Sigmoid colon (tissue), 4 donors: Measurements from ENCODE around the gene PCMT1.

Experiments used
- CTCF ChIP-seq, 4 experiments: fragments of 450-650 bp in 3 of 4; fragments of 200-600 bp in 1 of 4; IDR thresholded peaks; one replicate each; pipeline ENCODE4 v1.5.1; 2016 to 2019; ENCODE audit warnings: antibody characterized with exemption in 4 of 4, mild to moderate bottlenecking in 3 of 4, moderate library complexity in 2 of 4
- POLR2A ChIP-seq, 2 donors: fragments of 450-650 bp; IDR thresholded peaks; one replicate each; pipeline ENCODE4 v1.6.1; 2016; ENCODE audit warnings: antibody characterized with exemption in 2 of 2, mild to moderate bottlenecking in 2 of 2, moderate library complexity in 2 of 2
- POLR2AphosphoS5 ChIP-seq, 4 donors: sonication (generic); formaldehyde crosslinking; IDR thresholded peaks; one replicate each; pipeline ENCODE4 v1.6.1; 2017; ENCODE audit warnings: antibody characterized with exemption in 4 of 4

GRCh38 chr6:149749594-149750135, at the start of gene PCMT1:
- TF ChIP-seq POLR2AphosphoS5 (IDR thresholded peaks at IDR 0.05) (peak; percentile 89 to 98 (median 96)), CTCF (IDR thresholded peaks at IDR 0.05) (no peak), POLR2A (IDR thresholded peaks at IDR 0.05) (peak; percentile 67 to 73)
